Measurements from ENCODE around the gene ACSM3.
"Not testable (repeated sequence)": the region's sequence is repeated elsewhere in the genome, so short reads cannot be mapped to it uniquely, and the experiment has no call there.

The ACSM3 gene, protein sequence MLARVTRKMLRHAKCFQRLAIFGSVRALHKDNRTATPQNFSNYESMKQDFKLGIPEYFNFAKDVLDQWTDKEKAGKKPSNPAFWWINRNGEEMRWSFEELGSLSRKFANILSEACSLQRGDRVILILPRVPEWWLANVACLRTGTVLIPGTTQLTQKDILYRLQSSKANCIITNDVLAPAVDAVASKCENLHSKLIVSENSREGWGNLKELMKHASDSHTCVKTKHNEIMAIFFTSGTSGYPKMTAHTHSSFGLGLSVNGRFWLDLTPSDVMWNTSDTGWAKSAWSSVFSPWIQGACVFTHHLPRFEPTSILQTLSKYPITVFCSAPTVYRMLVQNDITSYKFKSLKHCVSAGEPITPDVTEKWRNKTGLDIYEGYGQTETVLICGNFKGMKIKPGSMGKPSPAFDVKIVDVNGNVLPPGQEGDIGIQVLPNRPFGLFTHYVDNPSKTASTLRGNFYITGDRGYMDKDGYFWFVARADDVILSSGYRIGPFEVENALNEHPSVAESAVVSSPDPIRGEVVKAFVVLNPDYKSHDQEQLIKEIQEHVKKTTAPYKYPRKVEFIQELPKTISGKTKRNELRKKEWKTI

DNA sequence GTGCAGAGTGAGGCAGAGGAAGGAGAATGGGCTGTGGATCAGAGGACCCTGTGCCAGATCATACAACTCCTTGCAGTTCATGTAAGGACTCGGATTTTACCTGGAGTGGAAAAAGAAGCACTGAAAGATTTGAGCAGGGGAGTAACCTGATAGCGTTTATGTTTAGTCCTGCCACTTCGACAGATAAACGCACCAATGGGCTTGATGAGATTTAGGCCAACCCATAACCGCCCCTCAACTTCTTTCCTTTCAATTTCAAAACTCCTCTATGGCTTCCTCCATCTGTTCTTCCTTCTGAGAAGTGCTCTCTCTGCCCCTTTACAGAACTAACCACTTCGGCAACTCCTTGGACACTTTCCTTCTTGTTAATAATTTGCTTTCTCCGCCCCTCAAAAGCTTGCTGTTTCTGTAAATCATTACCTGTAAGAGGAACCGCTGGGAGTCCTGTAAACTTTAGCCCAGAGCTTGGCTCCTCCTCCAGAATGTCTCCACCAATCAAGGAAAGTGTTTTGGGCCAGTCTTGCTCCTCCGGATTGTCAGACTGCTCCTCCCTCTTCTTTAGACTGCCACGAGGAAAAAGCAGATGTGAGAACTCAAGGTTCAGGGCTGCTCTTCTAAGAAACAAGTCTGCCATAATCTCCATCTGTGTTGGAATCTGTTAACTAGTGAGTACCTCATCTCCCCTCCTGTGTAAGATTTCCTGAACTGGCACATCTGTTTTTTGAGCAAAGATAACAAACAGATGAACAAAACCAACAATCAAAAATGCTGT, at the start of gene ACSM3:
Gene ACSM3 (plus strand): TSS at position 554 of the 772 bp plus-strand sequence. CDS start 6,021 bp downstream, outside the sequence.
- peak; percentile 68 for DNase-seq (ENCODE audit: low read depth)
- H3K4me3 ChIP-seq (ENCODE audit: low read length): peak within 1 kb of the TSS; percentile 60
- no peak for TF ChIP-seq CTCF (conservative IDR thresholded peaks at IDR 0.05; ENCODE audit: low read length)

DNA sequence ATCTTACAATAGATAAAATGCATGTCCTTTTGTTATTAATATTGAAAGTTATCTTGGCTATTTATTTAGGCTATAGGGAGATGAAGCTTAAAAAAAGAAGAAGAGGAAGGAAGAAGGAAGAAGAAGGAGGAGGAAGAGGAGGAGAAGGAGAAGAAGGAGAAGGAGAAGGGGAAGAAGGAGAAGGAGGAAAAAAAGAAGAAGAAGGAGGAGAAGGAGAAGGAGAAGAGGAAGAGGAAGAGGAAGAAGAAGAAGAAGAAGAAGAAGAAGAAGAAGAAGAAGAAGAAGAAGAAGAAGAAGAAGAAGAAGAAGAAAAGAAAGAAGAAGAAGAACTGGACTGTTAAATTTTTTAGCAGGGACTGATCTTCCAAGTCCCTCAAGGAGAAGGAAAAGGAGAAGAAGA, 46.1 kb upstream of the ACSM3 start:
- DNase-seq (ENCODE audit: low read depth): not testable (repeated sequence)

GRCh38 chr16:20720251-20720650, 43.6 kb upstream of the ACSM3 start:
- no peak for TF ChIP-seq CTCF (conservative IDR thresholded peaks at IDR 0.05; ENCODE audit: low read length)
- H3K4me3 ChIP-seq (ENCODE audit: low read length): no peak overlapping the region
- DNase-seq (ENCODE audit: low read depth): no peak

More for the DNA sequence above, 46.1 kb upstream of the ACSM3 start:
- not testable (repeated sequence) for H3K4me3 ChIP-seq (ENCODE audit: low read length)

DNA sequence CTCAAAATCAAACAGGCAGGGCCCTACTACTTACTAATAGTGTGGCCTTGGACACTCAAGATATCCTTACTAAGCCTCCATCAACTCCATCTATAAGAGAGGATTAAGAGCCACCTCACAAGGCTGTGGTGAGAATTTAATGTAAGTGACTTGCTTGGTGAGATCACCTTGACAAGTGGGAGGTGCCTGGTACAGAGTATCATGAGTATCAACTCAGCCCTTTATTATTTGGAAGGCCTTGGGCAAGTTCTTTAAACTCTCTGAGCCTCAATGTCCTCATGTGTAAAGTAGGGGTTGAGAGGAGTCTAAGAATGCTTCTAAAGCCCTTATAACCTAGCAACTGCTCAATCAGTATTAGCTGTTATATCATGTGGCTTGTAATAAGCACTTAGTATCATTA, 37.2 kb upstream of the ACSM3 start:
- DNase-seq (ENCODE audit: low read depth): no peak
- H3K4me3 ChIP-seq (ENCODE audit: low read length): no peak overlapping the region
- no peak for TF ChIP-seq CTCF (conservative IDR thresholded peaks at IDR 0.05; ENCODE audit: low read length)

DNA sequence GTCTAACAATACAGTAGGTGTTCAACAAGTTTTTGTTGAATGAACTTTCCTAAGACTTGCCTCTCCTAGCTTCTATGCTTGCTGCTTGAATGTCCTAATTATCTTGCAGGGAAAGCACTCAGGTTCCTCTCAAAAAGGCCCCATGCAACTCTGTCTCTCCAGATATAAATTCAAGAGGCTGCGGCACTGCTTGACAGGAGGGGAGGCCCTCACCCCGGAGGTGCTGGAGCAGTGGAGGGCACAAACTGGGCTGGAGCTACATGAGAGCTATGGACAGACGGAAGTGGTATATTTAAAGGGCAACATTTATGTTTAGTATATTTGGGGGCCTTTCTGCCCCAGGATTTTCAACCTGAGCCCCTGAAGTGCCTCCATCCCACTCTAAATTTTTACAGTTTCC, 36.6 kb upstream of the ACSM3 start:
- no peak for TF ChIP-seq CTCF (conservative IDR thresholded peaks at IDR 0.05; ENCODE audit: low read length)
- DNase-seq (ENCODE audit: low read depth): no peak
- H3K4me3 ChIP-seq (ENCODE audit: low read length): no peak overlapping the region

DNA sequence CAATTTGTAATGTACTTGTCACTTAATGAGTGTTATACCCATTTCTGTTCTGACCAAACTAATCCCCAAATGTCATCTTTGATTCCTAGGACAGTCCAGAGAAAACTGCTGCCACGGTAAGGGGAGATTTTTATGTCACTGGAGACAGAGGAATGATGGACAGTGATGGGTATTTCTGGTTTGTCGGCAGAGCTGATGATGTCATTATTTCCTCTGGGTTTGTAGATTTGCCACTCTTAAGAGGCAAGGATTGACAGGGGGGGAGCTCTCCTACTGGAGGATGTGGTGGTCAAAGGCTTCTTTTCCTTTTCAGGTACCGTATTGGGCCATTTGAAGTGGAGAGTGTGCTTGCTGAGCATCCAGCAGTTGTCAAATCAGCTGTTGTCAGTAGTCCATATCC, 34.7 kb upstream of the ACSM3 start:
- DNase-seq (ENCODE audit: low read depth): no peak
- no peak overlapping the region for H3K4me3 ChIP-seq (ENCODE audit: low read length)
- TF ChIP-seq CTCF (conservative IDR thresholded peaks at IDR 0.05; ENCODE audit: low read length): no peak

DNA sequence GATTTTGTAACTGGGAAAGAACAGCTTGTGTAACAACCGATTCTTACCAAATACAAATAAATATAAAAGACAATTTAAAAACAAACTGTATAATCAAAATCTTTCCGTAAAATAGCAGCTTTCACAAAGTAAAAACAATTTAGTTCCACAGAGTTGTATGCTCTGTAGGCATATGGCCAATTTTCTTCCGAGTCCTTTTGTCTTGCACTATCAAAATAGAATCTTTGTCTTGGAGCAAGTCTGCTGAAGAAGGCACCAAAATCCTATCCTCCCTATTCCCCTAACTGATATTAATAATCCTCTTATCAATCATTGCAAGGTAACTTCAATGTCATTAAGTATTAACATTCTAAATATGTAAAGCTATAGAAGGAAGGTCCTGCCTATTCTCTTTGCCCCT, 29.8 kb upstream of the ACSM3 start:
- no peak for DNase-seq (ENCODE audit: low read depth)
- no peak overlapping the region for H3K4me3 ChIP-seq (ENCODE audit: low read length)
- no peak for TF ChIP-seq CTCF (conservative IDR thresholded peaks at IDR 0.05; ENCODE audit: low read length)
